Stimulated activated CD4-positive, alpha-beta T cell treated with anti-CD3 and anti-CD28 coated beads, Interleukin-4, amount 100 ng/mL, for 1 hour (primary cell): ENCODE results near the gene GGA1.
"Not testable (repeated sequence)": the region's sequence is repeated elsewhere in the genome, so short reads cannot be mapped to it uniquely, and the experiment has no call there.

Source experiments
- DNase-seq: peaks from one replicate; pipeline ENCODE4 v3.0.0-alpha.2; 2020

GGA1 gene

GRCh38 chr22:37610153-37610475 lies 1.5 kb downstream of the GGA1 start:
- DNase-seq = not testable (repeated sequence)

- no peak for DNase-seq
Observed at GRCh38 chr22:37610480-37611129, 2.0 kb downstream of the GGA1 start.

- DNase-seq = no peak
Observed at GRCh38 chr22:37611207-37611606, 2.6 kb downstream of the GGA1 start.

- DNase-seq = no peak
Observed at GRCh38 chr22:37616201-37617083, 7.8 kb downstream of the GGA1 start.

GRCh38 chr22:37617431-37617830 lies 8.8 kb downstream of the GGA1 start:
- DNase-seq = no peak

GRCh38 chr22:37618072-37618656 lies 9.5 kb downstream of the GGA1 start:
- DNase-seq = no peak

GRCh38 chr22:37618674-37619073 lies 10.0 kb downstream of the GGA1 start:
- DNase-seq = no peak

- no peak for DNase-seq
Observed at GRCh38 chr22:37619991-37620390, 11.4 kb downstream of the GGA1 start.

GRCh38 chr22:37621352-37621860 lies 12.8 kb downstream of the GGA1 start:
- no peak for DNase-seq

GRCh38 chr22:37623075-37624016 lies 14.7 kb downstream of the GGA1 start:
- DNase-seq = peak; percentile 74

- no peak for DNase-seq
Observed at GRCh38 chr22:37624017-37624365, 15.4 kb downstream of the GGA1 start.

GRCh38 chr22:37624876-37625275 lies 16.2 kb downstream of the GGA1 start:
- DNase-seq = no peak

GRCh38 chr22:37625737-37626136 lies 17.1 kb downstream of the GGA1 start:
- no peak for DNase-seq

GRCh38 chr22:37626144-37626543 lies 17.5 kb downstream of the GGA1 start:
- DNase-seq = no peak

GRCh38 chr22:37626556-37627075 lies 18.0 kb downstream of the GGA1 start:
- no peak for DNase-seq

- no peak for DNase-seq
Observed at GRCh38 chr22:37627121-37627520, 18.5 kb downstream of the GGA1 start.

GRCh38 chr22:37627545-37627944 lies 18.9 kb downstream of the GGA1 start:
- peak; percentile 48 for DNase-seq

GRCh38 chr22:37628830-37629229 lies 20.2 kb downstream of the GGA1 start:
- no peak for DNase-seq

GRCh38 chr22:37629928-37630327 lies 21.3 kb downstream of the GGA1 start:
- no peak for DNase-seq

- DNase-seq = no peak
Observed at GRCh38 chr22:37630839-37631435, 22.3 kb downstream of the GGA1 start.

GRCh38 chr22:37631448-37632173 lies 23.0 kb downstream of the GGA1 start:
- no peak for DNase-seq
